ENCODE measurements around the gene ANKUB1. TPM values are rescaled to one million over a fixed set of nuclear protein-coding genes. Genes with fewer than 3 reads are reported as not detected.
A peak's percentile ranks its signal among the peaks of the same experiment; 100 is the strongest.

The ANKUB1 gene
- total and polyA plus RNA-seq, 2 experiments from 2014 or later, result not detected

DNA sequence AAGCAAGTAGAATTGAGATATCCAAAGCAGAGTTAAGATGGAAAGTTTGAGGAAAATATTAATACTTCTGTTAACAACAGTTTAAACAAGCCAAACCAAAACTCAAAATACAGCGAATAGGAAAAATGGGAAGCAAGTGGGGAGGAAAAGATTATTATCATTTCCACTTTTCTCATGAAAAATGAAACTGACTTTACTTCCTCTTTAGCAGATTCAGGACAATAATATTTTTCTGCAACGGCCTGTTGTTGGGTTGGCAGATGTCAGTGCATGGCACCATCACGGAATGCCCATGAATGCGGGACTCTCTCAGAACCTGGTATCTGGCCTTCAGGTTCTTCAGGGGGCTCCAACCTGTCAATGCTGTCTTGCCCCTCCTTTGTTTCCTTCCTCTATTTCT lies 11.1 kb downstream of the ANKUB1 start:
- Histone ChIP-seq H3K79me2 (no peaks in the 10 kb centered on the region), H3K27me3 (no peaks in the 10 kb centered on the region), H3K9me3 (ENCODE audit: low read depth) (no peaks in the 10 kb centered on the region), H3K36me3 (replicated peaks; ENCODE audit: insufficient read depth, low read depth) (no peaks in the 10 kb centered on the region), H4K20me1 (ENCODE audit: insufficient read depth, poor library complexity, severe bottlenecking) (no peaks in the 10 kb centered on the region), H3K4me1 (ENCODE audit: insufficient read depth) (no peaks in the 10 kb centered on the region), H3K4me2 (no peak overlapping the region), H2AFZ (no peak overlapping the region), H3K9me2 (replicated peaks; ENCODE audit: insufficient read depth) (no peaks in the 10 kb centered on the region), H3K4me3 (no peak overlapping the region), H3K27ac (no peak overlapping the region)
- TF ChIP-seq EZH2phosphoT487 (IDR thresholded peaks at IDR 0.05; ENCODE audit: low read depth, severe bottlenecking, unreplicated experiment) (no peak), EZH2 (IDR thresholded peaks at IDR 0.05; ENCODE audit: borderline replicate concordance) (no peak)
- TF ChIP-seq, protein P1, sequence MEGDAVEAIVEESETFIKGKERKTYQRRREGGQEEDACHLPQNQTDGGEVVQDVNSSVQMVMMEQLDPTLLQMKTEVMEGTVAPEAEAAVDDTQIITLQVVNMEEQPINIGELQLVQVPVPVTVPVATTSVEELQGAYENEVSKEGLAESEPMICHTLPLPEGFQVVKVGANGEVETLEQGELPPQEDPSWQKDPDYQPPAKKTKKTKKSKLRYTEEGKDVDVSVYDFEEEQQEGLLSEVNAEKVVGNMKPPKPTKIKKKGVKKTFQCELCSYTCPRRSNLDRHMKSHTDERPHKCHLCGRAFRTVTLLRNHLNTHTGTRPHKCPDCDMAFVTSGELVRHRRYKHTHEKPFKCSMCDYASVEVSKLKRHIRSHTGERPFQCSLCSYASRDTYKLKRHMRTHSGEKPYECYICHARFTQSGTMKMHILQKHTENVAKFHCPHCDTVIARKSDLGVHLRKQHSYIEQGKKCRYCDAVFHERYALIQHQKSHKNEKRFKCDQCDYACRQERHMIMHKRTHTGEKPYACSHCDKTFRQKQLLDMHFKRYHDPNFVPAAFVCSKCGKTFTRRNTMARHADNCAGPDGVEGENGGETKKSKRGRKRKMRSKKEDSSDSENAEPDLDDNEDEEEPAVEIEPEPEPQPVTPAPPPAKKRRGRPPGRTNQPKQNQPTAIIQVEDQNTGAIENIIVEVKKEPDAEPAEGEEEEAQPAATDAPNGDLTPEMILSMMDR (IDR thresholded peaks at IDR 0.05; ENCODE audit: poor library complexity), result no peak
- 97% methylated on average over 4 of the region's 4 CpGs for whole genome bisulfite sequencing (ENCODE audit: low lambda C conversion rate, missing lambda C conversion rate)
- DNase-seq (ENCODE audit: low spot score), result no peak

DNA sequence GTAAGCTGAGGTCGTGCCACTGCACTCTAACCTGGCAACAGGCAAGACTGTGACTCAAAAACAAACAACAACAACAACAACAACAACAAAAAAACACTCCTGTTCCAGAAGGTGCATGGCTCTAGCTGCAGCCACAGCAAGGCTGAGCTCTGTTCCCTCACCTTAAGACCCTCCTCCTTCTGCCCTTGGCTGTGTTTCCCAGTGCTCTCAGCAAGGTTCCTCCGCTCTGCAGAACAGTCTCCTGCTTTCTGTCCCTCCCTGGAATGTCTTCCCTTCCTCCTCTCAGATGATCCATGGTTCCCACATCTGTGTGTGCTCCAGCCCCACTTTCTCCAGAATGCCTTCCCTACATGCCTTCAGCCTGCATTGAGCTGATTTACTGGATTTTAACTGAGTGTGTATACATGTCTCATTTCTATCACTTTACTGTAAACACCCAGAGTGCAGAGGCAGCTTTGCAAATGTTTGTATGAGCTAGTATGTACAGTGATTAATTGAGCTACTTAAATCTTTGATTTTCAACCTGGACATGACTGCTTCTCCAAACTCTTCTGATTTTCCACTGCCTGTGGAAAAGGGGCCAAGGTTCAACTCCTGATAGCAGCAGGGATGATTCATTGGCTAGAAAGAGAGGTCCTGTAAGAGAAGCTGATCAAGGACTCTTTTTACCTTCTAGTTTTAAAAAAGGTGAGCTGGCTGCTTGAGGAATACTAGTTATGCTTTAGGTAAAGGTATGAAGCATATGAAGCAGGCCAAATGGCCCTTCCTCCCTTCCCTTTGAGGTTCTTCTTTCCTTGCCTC lies 14.7 kb downstream of the ANKUB1 start:
- TF ChIP-seq, protein P1 (IDR thresholded peaks at IDR 0.05; ENCODE audit: poor library complexity), result no peak
- TF ChIP-seq EZH2 (IDR thresholded peaks at IDR 0.05; ENCODE audit: borderline replicate concordance) (no peak), EZH2phosphoT487 (IDR thresholded peaks at IDR 0.05; ENCODE audit: low read depth, severe bottlenecking, unreplicated experiment) (no peak)
- Histone ChIP-seq H3K4me1 (ENCODE audit: insufficient read depth) (no peaks in the 10 kb centered on the region), H3K9me2 (replicated peaks; ENCODE audit: insufficient read depth) (no peaks in the 10 kb centered on the region), H3K27ac (peak overlapping the region; percentile 38), H3K36me3 (replicated peaks; ENCODE audit: insufficient read depth, low read depth) (no peaks in the 10 kb centered on the region), H4K20me1 (ENCODE audit: insufficient read depth, poor library complexity, severe bottlenecking) (no peaks in the 10 kb centered on the region), H2AFZ (no peak overlapping the region), H3K79me2 (no peaks in the 10 kb centered on the region), H3K9me3 (ENCODE audit: low read depth) (no peaks in the 10 kb centered on the region), H3K4me2 (peak overlapping the region; percentile 29), H3K4me3 (no peak overlapping the region), H3K27me3 (no peaks in the 10 kb centered on the region)
- DNase-seq (ENCODE audit: low spot score), result peak; percentile 23
- WGBS (ENCODE audit: low lambda C conversion rate, missing lambda C conversion rate), result 85% methylated on average over 2 of the region's 2 CpGs

DNA sequence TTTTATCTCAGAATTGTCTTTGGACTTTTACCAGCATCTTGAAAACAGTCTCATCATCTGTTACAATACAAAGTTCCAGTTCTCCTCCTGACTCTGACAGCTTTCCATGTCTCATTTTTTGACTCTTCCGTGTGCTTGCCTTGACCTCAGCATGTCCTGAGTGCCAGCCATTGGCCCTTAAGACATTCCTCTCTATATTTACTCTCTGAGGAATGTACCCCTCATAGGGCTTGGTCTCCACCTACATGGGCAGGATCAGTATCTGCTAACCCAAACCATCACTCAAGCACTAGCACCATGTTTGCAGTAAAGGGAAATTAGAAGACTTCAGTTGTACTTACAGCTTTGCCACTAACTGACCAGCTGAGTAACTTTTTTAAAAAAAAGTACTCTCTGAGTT lies 16.2 kb downstream of the ANKUB1 start:
- Histone ChIP-seq H2AFZ (no peak overlapping the region), H3K9me2 (replicated peaks; ENCODE audit: insufficient read depth) (no peaks in the 10 kb centered on the region), H3K27me3 (no peaks in the 10 kb centered on the region), H3K4me1 (ENCODE audit: insufficient read depth) (no peaks in the 10 kb centered on the region), H3K36me3 (replicated peaks; ENCODE audit: insufficient read depth, low read depth) (no peaks in the 10 kb centered on the region), H3K4me3 (no peak overlapping the region), H3K79me2 (no peaks in the 10 kb centered on the region), H3K4me2 (no peak overlapping the region), H4K20me1 (ENCODE audit: insufficient read depth, poor library complexity, severe bottlenecking) (no peaks in the 10 kb centered on the region), H3K27ac (no peak overlapping the region), H3K9me3 (ENCODE audit: low read depth) (no peaks in the 10 kb centered on the region)
- no peak for DNase-seq (ENCODE audit: low spot score)
- no peak for TF ChIP-seq EZH2phosphoT487 (IDR thresholded peaks at IDR 0.05; ENCODE audit: low read depth, severe bottlenecking, unreplicated experiment)
- no peak for TF ChIP-seq EZH2 (IDR thresholded peaks at IDR 0.05; ENCODE audit: borderline replicate concordance)
- TF ChIP-seq, protein P1 (IDR thresholded peaks at IDR 0.05; ENCODE audit: poor library complexity), result no peak
- WGBS (ENCODE audit: low lambda C conversion rate, missing lambda C conversion rate), result 74% methylated on average over 1 of the region's 1 CpG

Measured in hepatocyte (in vitro differentiated cells).